Neuronal stem cell (in vitro differentiated cells): Measurements from ENCODE around the gene MARCHF9.

ENCODE experiments used
- DNase-seq: peaks from one replicate; pipeline ENCODE4 v3.0.0-alpha.2; 2013; ENCODE audit warnings: low spot score
- H2AFZ ChIP-seq: one replicate; pipeline ENCODE4 v1.6.1; 2013; ENCODE audit warnings: mild to moderate bottlenecking, low read length, inconsistent platforms
- H2AK5ac ChIP-seq: 2 replicates; pipeline ENCODE4 v1.6.1; 2013; ENCODE audit warnings: low read depth, mild to moderate bottlenecking, inconsistent platforms, low read length, moderate library complexity, mixed read lengths
- H2BK120ac ChIP-seq: 2 replicates; pipeline ENCODE4 v1.6.1; 2013; ENCODE audit warnings: low read depth, mild to moderate bottlenecking, inconsistent platforms, low read length, moderate library complexity, mixed read lengths
- H2BK12ac ChIP-seq: one replicate; pipeline ENCODE4 v1.6.1; 2013; ENCODE audit warnings: low read length, inconsistent platforms
- H2BK15ac ChIP-seq: 2 replicates; pipeline ENCODE4 v1.6.1; 2013; ENCODE audit warnings: mild to moderate bottlenecking, low read length, inconsistent platforms, mixed read lengths
- H2BK5ac ChIP-seq: one replicate; pipeline ENCODE4 v1.6.1; 2013; ENCODE audit warnings: inconsistent platforms, mild to moderate bottlenecking, low read length, moderate library complexity
- H3K14ac ChIP-seq: one replicate; pipeline ENCODE4 v1.6.1; 2013; ENCODE audit warnings: low read length, inconsistent platforms
- H3K18ac ChIP-seq: 2 replicates; pipeline ENCODE4 v1.6.1; 2013; ENCODE audit warnings: low read length, inconsistent platforms
- H3K23ac ChIP-seq: 2 replicates; pipeline ENCODE4 v1.6.1; 2013; ENCODE audit warnings: low read depth, mild to moderate bottlenecking, mixed read lengths, low read length, inconsistent platforms; ENCODE audit not compliant: poor library complexity
- H3K27ac ChIP-seq: replicated peaks from 3 replicates; pipeline ENCODE4 v1.5.1; 2013; ENCODE audit warnings: low read length, inconsistent platforms
- H3K27me3 ChIP-seq, 3 experiments: 2 replicates each; pipeline ENCODE4 v1.6.1; 2013; ENCODE audit warnings: low read length in 3 of 3, mild to moderate bottlenecking in 2 of 3, inconsistent platforms in 1 of 3, low read depth in 1 of 3, mixed read lengths in 1 of 3, moderate library complexity in 1 of 3; ENCODE audit not compliant: control insufficient read depth in 3 of 3, insufficient read depth in 3 of 3
- H3K36me3 ChIP-seq, 2 donors: replicated peaks in 1 of 2; 2 replicates each; pipeline ENCODE4 v1.6.1; 2013; ENCODE audit warnings: low read length in 2 of 2; ENCODE audit not compliant: control insufficient read depth in 2 of 2, insufficient read depth in 2 of 2
- H3K4ac ChIP-seq: 2 replicates; pipeline ENCODE4 v1.6.1; 2013; ENCODE audit warnings: inconsistent platforms, mild to moderate bottlenecking, low read length, moderate library complexity
- H3K4me1 ChIP-seq, 2 donors: 1 replicate in 1 of 2; 2 replicates in 1 of 2; pipeline ENCODE4 v1.6.1; 2013; ENCODE audit warnings: low read length in 2 of 2, low read depth in 1 of 2; ENCODE audit not compliant: control insufficient read depth in 2 of 2, insufficient read depth in 1 of 2
- H3K4me2 ChIP-seq: one replicate; pipeline ENCODE4 v1.6.1; 2013; ENCODE audit warnings: mild to moderate bottlenecking, low read length, inconsistent platforms; ENCODE audit not compliant: insufficient read depth, poor library complexity, severe bottlenecking
- H3K4me3 ChIP-seq, 2 donors: 2 replicates each; pipeline ENCODE4 v1.5.1; 2013; ENCODE audit warnings: low read length in 2 of 2, mild to moderate bottlenecking in 2 of 2, inconsistent platforms in 1 of 2, moderate library complexity in 1 of 2
- H3K79me1 ChIP-seq: one replicate; pipeline ENCODE4 v1.6.1; 2013; ENCODE audit warnings: low read depth, mild to moderate bottlenecking, inconsistent platforms, low read length, moderate library complexity
- H3K9ac ChIP-seq: one replicate; pipeline ENCODE4 v1.6.1; 2013; ENCODE audit warnings: mild to moderate bottlenecking, low read depth, low read length, inconsistent platforms; ENCODE audit not compliant: poor library complexity
- H3K9me3 ChIP-seq, 2 donors: replicated peaks in 1 of 2; 2 replicates each; pipeline versions ENCODE3 to v1.6.1; 2013; ENCODE audit warnings: low read length in 2 of 2, mild to moderate bottlenecking in 2 of 2, inconsistent platforms in 1 of 2, low read depth in 1 of 2, mixed read lengths in 1 of 2, moderate library complexity in 1 of 2; ENCODE audit not compliant: control insufficient read depth in 2 of 2, insufficient read depth in 1 of 2
- H4K8ac ChIP-seq: one replicate; pipeline ENCODE4 v1.6.1; 2013; ENCODE audit warnings: low read depth, mild to moderate bottlenecking, inconsistent platforms, low read length, moderate library complexity
- H4K91ac ChIP-seq: one replicate; pipeline ENCODE4 v1.6.1; 2013; ENCODE audit warnings: low read length, low read depth, mild to moderate bottlenecking, inconsistent platforms; ENCODE audit not compliant: poor library complexity
- WGBS, 2 donors: extraction: QIAGEN DNeasy Blood & Tissue Kit; methylation state at CpG; one replicate each; pipeline ENCODE4 v1.1.7; 2013; ENCODE audit warnings: missing lambda C conversion rate in 2 of 2, mixed read lengths in 1 of 2; ENCODE audit not compliant: insufficient read length in 2 of 2, insufficient replicate concordance in 1 of 2; ENCODE audit errors: extremely low coverage in 2 of 2; 5-methylcytosine and 5-hydroxymethylcytosine counted together

MARCHF9 gene

GRCh38 chr12:57730336-57731067, 24.4 kb upstream of the MARCHF9 start:
- Histone ChIP-seq H3K14ac (no peak overlapping the region), H2AFZ (no peak overlapping the region), H3K9me3 (peaks cover 0 to 3% of the 10 kb centered on the region in 2 donors), H3K27me3 (peaks cover 0 to 93% (median 18%) of the 10 kb centered on the region in 3 experiments), H2BK5ac (no peak overlapping the region), H3K4ac (no peak overlapping the region), H2AK5ac (no peak overlapping the region), H3K9ac (no peak overlapping the region), H4K8ac (no peak overlapping the region), H3K36me3 (peaks cover 0 to 67% of the 10 kb centered on the region in 2 donors), H3K4me2 (no peak overlapping the region), H2BK120ac (no peak overlapping the region), H2BK12ac (no peak overlapping the region), H3K4me1 (peaks cover 5 to 9% of the 10 kb centered on the region in 2 donors), H2BK15ac (no peak overlapping the region), H3K18ac (no peak overlapping the region), H3K79me1 (no peaks in the 10 kb centered on the region), H3K4me3 (no peak overlapping the region), H3K27ac (no peak overlapping the region), H3K23ac (peak overlapping the region; percentile 53), H4K91ac (no peak overlapping the region)
- WGBS, 2 donors, result no CpG with 5 or more reads among the region's 13 CpGs
- DNase-seq, result no peak

- Histone ChIP-seq H2BK15ac (no peak overlapping the region), H3K9me3 (peaks cover 0 to 5% of the 10 kb centered on the region in 2 donors), H3K14ac (no peak overlapping the region), H3K4ac (no peak overlapping the region), H2BK120ac (no peak overlapping the region), H3K18ac (no peak overlapping the region), H3K36me3 (peaks cover 0 to 61% of the 10 kb centered on the region in 2 donors), H2AK5ac (no peak overlapping the region), H3K9ac (no peak overlapping the region), H3K27me3 (peaks cover 0 to 94% (median 21%) of the 10 kb centered on the region in 3 experiments), H2BK5ac (no peak overlapping the region), H3K4me1 (peaks cover 11 to 12% of the 10 kb centered on the region in 2 donors), H3K27ac (no peak overlapping the region), H4K91ac (no peak overlapping the region), H4K8ac (no peak overlapping the region), H3K79me1 (no peaks in the 10 kb centered on the region), H2AFZ (no peak overlapping the region), H3K4me3 (no peak overlapping the region), H3K4me2 (no peak overlapping the region), H3K23ac (no peak overlapping the region), H2BK12ac (no peak overlapping the region)
- no peak for DNase-seq
- WGBS, 2 donors, result no CpG with 5 or more reads among the region's 19 CpGs
Observed at GRCh38 chr12:57731411-57732080, 23.4 kb upstream of the MARCHF9 start.

- Histone ChIP-seq H4K91ac (no peak overlapping the region), H3K4me3 (no peak overlapping the region), H3K79me1 (no peaks in the 10 kb centered on the region), H3K4me1 (peaks cover 10 to 14% of the 10 kb centered on the region in 2 donors), H2BK12ac (no peak overlapping the region), H3K27me3 (peaks cover 3 to 94% (median 21%) of the 10 kb centered on the region in 3 experiments), H3K27ac (no peak overlapping the region), H3K18ac (no peak overlapping the region), H3K4ac (no peak overlapping the region), H3K23ac (no peak overlapping the region), H2AK5ac (no peak overlapping the region), H2BK120ac (no peak overlapping the region), H3K4me2 (no peak overlapping the region), H3K36me3 (peaks cover 0 to 54% of the 10 kb centered on the region in 2 donors), H2BK5ac (no peak overlapping the region), H3K9ac (no peak overlapping the region), H2AFZ (no peak overlapping the region), H3K9me3 (peaks cover 0 to 4% of the 10 kb centered on the region in 2 donors), H4K8ac (no peak overlapping the region), H3K14ac (no peak overlapping the region), H2BK15ac (no peak overlapping the region)
- no peak for DNase-seq
- no CpG with 5 or more reads among the region's 4 CpGs for WGBS, 2 donors
Observed at GRCh38 chr12:57732270-57732669, 22.6 kb upstream of the MARCHF9 start.
